KMS-11 (cell line): ENCODE data around the gene PLA2G3.
A peak's percentile ranks its signal among the peaks of the same experiment; 100 is the strongest.

ENCODE experiments used
- H2AFZ ChIP-seq: fragments of 200-600 bp; sonication (generic); 2 replicates; pipeline ENCODE4 v1.6.1; 2016; ENCODE audit warnings: antibody characterized with exemption, mixed run types, low read depth
- H3K27ac ChIP-seq: fragments of 200-600 bp; sonication (generic); 2 replicates; pipeline ENCODE4 v1.6.1; 2016; ENCODE audit warnings: mild to moderate bottlenecking, mixed run types
- H3K27me3 ChIP-seq: fragments of 200-600 bp; sonication (generic); 2 replicates; pipeline ENCODE4 v1.6.1; 2017; ENCODE audit warnings: mild to moderate bottlenecking, low read depth, mixed run types, moderate library complexity; ENCODE audit not compliant: insufficient read depth
- H3K36me3 ChIP-seq: fragments of 200-600 bp; sonication (generic); 2 replicates; pipeline ENCODE4 v1.6.1; 2017; ENCODE audit warnings: mild to moderate bottlenecking, mixed run types; ENCODE audit not compliant: insufficient read depth
- H3K4me1 ChIP-seq: fragments of 200-600 bp; sonication (generic); 2 replicates; pipeline ENCODE4 v1.6.1; 2016; ENCODE audit warnings: mild to moderate bottlenecking, low read depth, mixed run types; ENCODE audit not compliant: poor library complexity, severe bottlenecking
- H3K4me2 ChIP-seq: fragments of 200-600 bp; sonication (generic); 2 replicates; pipeline ENCODE4 v1.7.0; 2016; ENCODE audit warnings: mild to moderate bottlenecking, mixed run types
- H3K4me3 ChIP-seq: fragments of 200-600 bp; sonication (generic); IDR thresholded peaks from 2 replicates; pipeline ENCODE4 v1.6.1; 2017; ENCODE audit warnings: low read depth, low read length, mixed read lengths; ENCODE audit not compliant: insufficient read depth
- H3K79me2 ChIP-seq: fragments of 200-600 bp; sonication (generic); 2 replicates; pipeline ENCODE4 v1.6.1; 2016; ENCODE audit warnings: low read depth, mixed run types; ENCODE audit not compliant: insufficient read depth
- H3K9ac ChIP-seq: fragments of 200-600 bp; sonication (generic); 2 replicates; pipeline ENCODE4 v1.6.1; 2016; ENCODE audit warnings: mild to moderate bottlenecking, mixed run types
- H4K20me1 ChIP-seq: fragments of 200-600 bp; sonication (generic); 2 replicates; pipeline ENCODE4 v1.6.1; 2016; ENCODE audit warnings: mild to moderate bottlenecking, mixed run types; ENCODE audit not compliant: insufficient read depth
- CTCF ChIP-seq: fragments of 200-600 bp; sonication (generic); conservative IDR thresholded peaks from 2 replicates; pipeline ENCODE4 v1.6.1; 2017; ENCODE audit warnings: low read depth, mild to moderate bottlenecking, antibody characterized with exemption, low read length, moderate library complexity, mixed read lengths

Gene PLA2G3

GRCh38 chr22:31090217-31091085 lies 49.9 kb downstream of the PLA2G3 start:
- no peaks in the 10 kb centered on the region for H4K20me1 ChIP-seq
- no peaks in the 10 kb centered on the region for H3K36me3 ChIP-seq
- no peak overlapping the region for H3K4me3 ChIP-seq
- no peak for TF ChIP-seq CTCF
- H2AFZ ChIP-seq: no peak overlapping the region
- no peak overlapping the region for H3K27ac ChIP-seq
- no peak overlapping the region for H3K9ac ChIP-seq
- no peaks in the 10 kb centered on the region for H3K27me3 ChIP-seq
- H3K4me1 ChIP-seq: peaks cover 2% of the 10 kb centered on the region
- no peaks in the 10 kb centered on the region for H3K79me2 ChIP-seq
- H3K4me2 ChIP-seq: no peak overlapping the region

- peak; percentile 86 for TF ChIP-seq CTCF
- H3K79me2 ChIP-seq: 0 out of 2 replicates have a peak, but pooled peaks cover under 1% of the 10 kb centered on the region
- H3K27ac ChIP-seq: no peak overlapping the region
- H3K4me1 ChIP-seq: peaks cover 4% of the 10 kb centered on the region
- no peak overlapping the region for H3K4me2 ChIP-seq
- H2AFZ ChIP-seq: no peak overlapping the region
- no peak overlapping the region for H3K4me3 ChIP-seq
- no peak overlapping the region for H3K9ac ChIP-seq
- no peaks in the 10 kb centered on the region for H4K20me1 ChIP-seq
- H3K36me3 ChIP-seq: no peaks in the 10 kb centered on the region
- no peaks in the 10 kb centered on the region for H3K27me3 ChIP-seq
Observed at GRCh38 chr22:31089160-31090100, 50.9 kb downstream of the PLA2G3 start.

GRCh38 chr22:31088233-31088986 lies 51.9 kb downstream of the PLA2G3 start:
- no peak overlapping the region for H2AFZ ChIP-seq
- H3K79me2 ChIP-seq: 0 out of 2 replicates have a peak, but pooled peaks cover 9% of the 10 kb centered on the region
- no peak overlapping the region for H3K4me2 ChIP-seq
- no peaks in the 10 kb centered on the region for H4K20me1 ChIP-seq
- H3K27ac ChIP-seq: no peak overlapping the region
- H3K36me3 ChIP-seq: no peaks in the 10 kb centered on the region
- H3K4me1 ChIP-seq: peaks cover 10% of the 10 kb centered on the region
- no peak for TF ChIP-seq CTCF
- no peak overlapping the region for H3K4me3 ChIP-seq
- H3K27me3 ChIP-seq: no peaks in the 10 kb centered on the region
- no peak overlapping the region for H3K9ac ChIP-seq

GRCh38 chr22:31087744-31088215 lies 52.5 kb downstream of the PLA2G3 start:
- no peaks in the 10 kb centered on the region for H4K20me1 ChIP-seq
- H3K4me3 ChIP-seq: no peak overlapping the region
- no peaks in the 10 kb centered on the region for H3K36me3 ChIP-seq
- H3K4me2 ChIP-seq: no peak overlapping the region
- no peaks in the 10 kb centered on the region for H3K27me3 ChIP-seq
- H3K79me2 ChIP-seq: 0 out of 2 replicates have a peak, but pooled peaks cover 9% of the 10 kb centered on the region
- H3K4me1 ChIP-seq: peaks cover 16% of the 10 kb centered on the region
- no peak overlapping the region for H2AFZ ChIP-seq
- H3K27ac ChIP-seq: no peak overlapping the region
- no peak overlapping the region for H3K9ac ChIP-seq
- no peak for TF ChIP-seq CTCF
